ENCODE measurements around the gene USF1. TPM values are rescaled to one million over a fixed set of nuclear protein-coding genes. Genes with fewer than 3 reads are reported as not detected.

The USF1 gene
- total RNA-seq, 2 experiments from 2014 or later: 60.9 to 83.1 TPM

GRCh38 chr1:161006563-161006962, 39.2 kb downstream of the USF1 start:
- POLR2A ChIA-PET: no interaction called here
- peaks cover 10% of the 10 kb centered on the region for H3K4me1 ChIP-seq (ENCODE audit: insufficient read depth, low read length, poor library complexity, severe bottlenecking)
- H3K36me3 ChIP-seq (ENCODE audit: insufficient read depth, low read length): no peaks in the 10 kb centered on the region
- no peaks in the 10 kb centered on the region for H3K9me3 ChIP-seq (ENCODE audit: low read length)
- no TSS peak for BruUV-seq (replicated peaks)
- intact Hi-C loops (cut with micrococcal nuclease; ENCODE audit: unreplicated experiment): no loop called here
- H3K9me2 ChIP-seq (ENCODE audit: insufficient read depth, low read length): no peaks in the 10 kb centered on the region
- H2AFZ ChIP-seq (ENCODE audit: low read length): no peak overlapping the region
- H3K79me2 ChIP-seq (ENCODE audit: insufficient read depth, low read depth, low read length): no peaks in the 10 kb centered on the region
- TF ChIP-seq CTCF (conservative IDR thresholded peaks at IDR 0.05; ENCODE audit: low read length) (no peak), EZH2phosphoT487 (IDR thresholded peaks at IDR 0.05; ENCODE audit: borderline replicate concordance, low read depth, low read length) (no peak)
- H4K20me1 ChIP-seq (ENCODE audit: insufficient read depth, low read length): no peaks in the 10 kb centered on the region
- no peak overlapping the region for H3K4me2 ChIP-seq (ENCODE audit: low read length)
- CTCF ChIA-PET (ENCODE audit: unreplicated experiment): no interaction called here
- DNase-seq (ENCODE audit: low spot score): no peak
- H3K27ac ChIP-seq (ENCODE audit: low read depth, low read length, poor library complexity, severe bottlenecking): no peak overlapping the region
- H3K4me3 ChIP-seq (ENCODE audit: low read depth, low read length, poor library complexity, severe bottlenecking): no peak overlapping the region

GRCh38 chr1:161001525-161001924, 44.3 kb downstream of the USF1 start:
- ChIA-PET POLR2A (interaction anchor here (0.6 to 0.7 kb wide), 2 partner anchors 50 to 369 kb away, joined by 3 to 7 read pairs; no protein-coding TSS in a partner anchor), CTCF (ENCODE audit: unreplicated experiment) (no interaction called here)
- H3K9me3 ChIP-seq (ENCODE audit: low read length): no peaks in the 10 kb centered on the region
- intact Hi-C loops (cut with micrococcal nuclease; ENCODE audit: unreplicated experiment): no loop called here
- H3K4me2 ChIP-seq (ENCODE audit: low read length): no peak overlapping the region
- H3K79me2 ChIP-seq (ENCODE audit: insufficient read depth, low read depth, low read length): no peaks in the 10 kb centered on the region
- no peak for DNase-seq (ENCODE audit: low spot score)
- H3K4me3 ChIP-seq (ENCODE audit: low read depth, low read length, poor library complexity, severe bottlenecking): no peak overlapping the region
- TF ChIP-seq EZH2phosphoT487 (IDR thresholded peaks at IDR 0.05; ENCODE audit: borderline replicate concordance, low read depth, low read length) (no peak), CTCF (conservative IDR thresholded peaks at IDR 0.05; ENCODE audit: low read length) (no peak)
- peaks cover 12% of the 10 kb centered on the region for H3K36me3 ChIP-seq (ENCODE audit: insufficient read depth, low read length)
- no peak overlapping the region for H3K27ac ChIP-seq (ENCODE audit: low read depth, low read length, poor library complexity, severe bottlenecking)
- BruUV-seq (replicated peaks): no TSS peak
- H4K20me1 ChIP-seq (ENCODE audit: insufficient read depth, low read length): no peaks in the 10 kb centered on the region
- H3K4me1 ChIP-seq (ENCODE audit: insufficient read depth, low read length, poor library complexity, severe bottlenecking): peaks cover 11% of the 10 kb centered on the region
- H2AFZ ChIP-seq (ENCODE audit: low read length): no peak overlapping the region
- no peaks in the 10 kb centered on the region for H3K9me2 ChIP-seq (ENCODE audit: insufficient read depth, low read length)

- ChIA-PET CTCF (ENCODE audit: unreplicated experiment) (no interaction called here), POLR2A (no interaction called here)
- intact Hi-C loops (cut with micrococcal nuclease; ENCODE audit: unreplicated experiment): no loop called here
Measured at GRCh38 chr1:161000736-161001480, 44.9 kb downstream of the USF1 start.

More at GRCh38 chr1:161000736-161001480, 44.9 kb downstream of the USF1 start:
- Histone ChIP-seq H3K9me3 (ENCODE audit: low read length) (no peaks in the 10 kb centered on the region), H2AFZ (ENCODE audit: low read length) (no peak overlapping the region), H3K36me3 (ENCODE audit: insufficient read depth, low read length) (peaks cover 12% of the 10 kb centered on the region), H3K27ac (ENCODE audit: low read depth, low read length, poor library complexity, severe bottlenecking) (no peak overlapping the region), H3K4me3 (ENCODE audit: low read depth, low read length, poor library complexity, severe bottlenecking) (no peak overlapping the region), H3K4me2 (ENCODE audit: low read length) (no peak overlapping the region), H3K4me1 (ENCODE audit: insufficient read depth, low read length, poor library complexity, severe bottlenecking) (peaks cover 11% of the 10 kb centered on the region), H4K20me1 (ENCODE audit: insufficient read depth, low read length) (no peaks in the 10 kb centered on the region), H3K9me2 (ENCODE audit: insufficient read depth, low read length) (no peaks in the 10 kb centered on the region), H3K79me2 (ENCODE audit: insufficient read depth, low read depth, low read length) (no peaks in the 10 kb centered on the region)
- DNase-seq (ENCODE audit: low spot score): no peak
- TF ChIP-seq CTCF (conservative IDR thresholded peaks at IDR 0.05; ENCODE audit: low read length) (no peak), EZH2phosphoT487 (IDR thresholded peaks at IDR 0.05; ENCODE audit: borderline replicate concordance, low read depth, low read length) (no peak)
- no TSS peak for BruUV-seq (replicated peaks)
